Kidney epithelial cell (primary cell): ENCODE measurements around the gene SNAPC3. TPM values are rescaled to one million over a fixed set of nuclear protein-coding genes. Genes with fewer than 3 reads are reported as not detected.

Source experiments
- DNase-seq: peaks from one replicate; pipeline ENCODE4 v3.0.0-alpha.2; 2010; ENCODE audit warnings: low read depth
- H3K27me3 ChIP-seq: 2 replicates; pipeline ENCODE4 v1.6.0; 2011; ENCODE audit warnings: low read length; ENCODE audit not compliant: control insufficient read depth, insufficient read depth
- H3K36me3 ChIP-seq: 2 replicates; pipeline ENCODE4 v1.5.1; 2011; ENCODE audit warnings: low read length; ENCODE audit not compliant: control insufficient read depth, insufficient read depth
- H3K4me3 ChIP-seq: 2 replicates; pipeline ENCODE4 v1.5.1; 2011; ENCODE audit warnings: low read depth, mild to moderate bottlenecking, control low read depth, low read length
- total RNA-seq: library from RNA; depleted of rRNA; stranded (reverse); fragments of >200 nt; gene quantifications from 2 replicates; pipeline ENCODE4 v1.2.3, GENCODE V29; 2015
- TF ChIP-seq, protein P1 (sequence below): IDR thresholded peaks from 2 replicates; pipeline ENCODE4 v1.5.1; 2011; ENCODE audit warnings: mild to moderate bottlenecking, moderate library complexity, low read length, control low read depth, inconsistent platforms; ENCODE audit not compliant: insufficient read depth, poor library complexity, severe bottlenecking

Gene SNAPC3
- total RNA-seq, 1 donor from 2014 or later: 23.2 TPM

DNA sequence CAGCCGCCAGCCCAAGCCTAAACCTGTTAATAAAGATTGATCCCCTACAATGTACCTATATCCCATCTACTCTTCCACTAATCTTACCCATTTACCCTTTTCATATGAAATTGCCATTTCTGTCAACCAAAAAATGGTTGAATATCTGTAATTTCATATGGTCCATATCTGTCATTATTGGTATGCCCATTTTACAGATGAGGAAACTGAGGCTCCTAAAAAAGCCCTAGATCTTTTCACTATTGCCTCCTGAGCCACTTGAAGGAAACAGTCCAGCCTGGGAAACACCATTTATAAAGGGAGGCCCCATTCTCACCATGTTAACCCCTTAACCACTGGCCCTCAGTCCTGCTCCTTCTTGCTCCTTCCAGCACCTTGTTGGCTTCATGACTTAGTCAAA, 41.2 kb upstream of the SNAPC3 start:
- TF ChIP-seq, protein P1, sequence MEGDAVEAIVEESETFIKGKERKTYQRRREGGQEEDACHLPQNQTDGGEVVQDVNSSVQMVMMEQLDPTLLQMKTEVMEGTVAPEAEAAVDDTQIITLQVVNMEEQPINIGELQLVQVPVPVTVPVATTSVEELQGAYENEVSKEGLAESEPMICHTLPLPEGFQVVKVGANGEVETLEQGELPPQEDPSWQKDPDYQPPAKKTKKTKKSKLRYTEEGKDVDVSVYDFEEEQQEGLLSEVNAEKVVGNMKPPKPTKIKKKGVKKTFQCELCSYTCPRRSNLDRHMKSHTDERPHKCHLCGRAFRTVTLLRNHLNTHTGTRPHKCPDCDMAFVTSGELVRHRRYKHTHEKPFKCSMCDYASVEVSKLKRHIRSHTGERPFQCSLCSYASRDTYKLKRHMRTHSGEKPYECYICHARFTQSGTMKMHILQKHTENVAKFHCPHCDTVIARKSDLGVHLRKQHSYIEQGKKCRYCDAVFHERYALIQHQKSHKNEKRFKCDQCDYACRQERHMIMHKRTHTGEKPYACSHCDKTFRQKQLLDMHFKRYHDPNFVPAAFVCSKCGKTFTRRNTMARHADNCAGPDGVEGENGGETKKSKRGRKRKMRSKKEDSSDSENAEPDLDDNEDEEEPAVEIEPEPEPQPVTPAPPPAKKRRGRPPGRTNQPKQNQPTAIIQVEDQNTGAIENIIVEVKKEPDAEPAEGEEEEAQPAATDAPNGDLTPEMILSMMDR: no peak
- DNase-seq: no peak
- no peaks in the 10 kb centered on the region for H3K27me3 ChIP-seq
- H3K36me3 ChIP-seq: no peaks in the 10 kb centered on the region
- no peak overlapping the region for H3K4me3 ChIP-seq

DNA sequence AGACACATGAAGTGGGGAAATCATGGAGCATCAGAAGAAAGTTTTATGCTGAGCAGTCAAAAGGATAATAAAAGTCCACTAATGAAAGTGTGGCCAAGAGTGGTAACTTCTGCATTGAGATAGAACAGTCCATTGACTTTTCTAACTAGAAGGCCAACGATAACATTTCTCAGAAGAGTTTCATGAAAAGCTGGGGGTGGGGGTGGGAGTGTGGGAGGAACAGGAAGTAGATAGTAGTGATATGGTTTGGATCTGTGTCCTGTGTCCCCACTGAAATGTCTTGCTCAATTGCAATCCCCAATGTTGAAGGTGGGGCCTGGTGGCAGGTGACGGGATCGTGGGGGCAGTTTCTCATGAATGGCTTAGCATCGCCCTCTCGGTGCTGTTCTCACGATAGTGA, 36.2 kb upstream of the SNAPC3 start:
- H3K27me3 ChIP-seq: no peaks in the 10 kb centered on the region
- DNase-seq: no peak
- H3K4me3 ChIP-seq: no peak overlapping the region
- TF ChIP-seq, protein P1: no peak
- no peaks in the 10 kb centered on the region for H3K36me3 ChIP-seq

DNA sequence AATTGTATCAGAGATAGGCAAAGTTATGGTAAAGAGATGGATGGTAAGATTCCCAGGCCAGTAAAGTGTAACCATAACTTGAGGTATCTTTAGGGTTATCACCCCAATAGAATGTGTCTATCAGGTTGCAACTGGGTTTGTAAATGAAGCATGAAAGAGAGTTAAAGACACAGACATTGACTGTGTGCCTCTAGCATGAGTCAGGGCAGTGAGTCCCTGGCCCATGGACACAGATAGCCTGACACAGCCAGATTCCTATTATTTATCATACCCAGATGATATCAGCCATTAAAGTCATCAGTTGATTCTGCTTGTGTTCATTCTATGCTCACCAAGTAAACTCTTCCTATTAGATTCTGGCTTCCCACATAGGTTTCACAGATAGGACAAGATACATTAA, 33.5 kb upstream of the SNAPC3 start:
- Histone ChIP-seq H3K36me3 (no peaks in the 10 kb centered on the region), H3K27me3 (no peaks in the 10 kb centered on the region), H3K4me3 (no peak overlapping the region)
- TF ChIP-seq, protein P1: no peak
- no peak for DNase-seq

DNA sequence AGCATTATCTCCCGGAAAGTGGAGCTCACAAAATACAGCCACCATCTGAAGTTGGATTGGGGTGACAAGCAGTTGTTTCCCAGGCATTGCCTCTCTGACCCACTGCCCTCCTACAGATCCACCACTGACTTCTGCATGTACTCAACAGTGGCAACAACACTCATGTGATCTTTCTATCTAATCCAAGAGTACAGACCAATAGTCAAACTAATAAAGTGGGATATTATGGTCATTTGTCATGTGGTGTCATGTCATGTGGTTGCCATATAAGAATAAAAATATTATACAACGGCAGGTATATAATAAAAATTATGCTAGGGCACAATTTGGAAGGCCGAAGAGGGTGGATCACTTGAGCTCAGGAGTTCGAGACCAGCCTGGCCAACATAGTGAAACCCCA, 33.0 kb upstream of the SNAPC3 start:
- TF ChIP-seq, protein P1: no peak
- Histone ChIP-seq H3K4me3 (no peak overlapping the region), H3K36me3 (no peaks in the 10 kb centered on the region), H3K27me3 (no peaks in the 10 kb centered on the region)
- no peak for DNase-seq

DNA sequence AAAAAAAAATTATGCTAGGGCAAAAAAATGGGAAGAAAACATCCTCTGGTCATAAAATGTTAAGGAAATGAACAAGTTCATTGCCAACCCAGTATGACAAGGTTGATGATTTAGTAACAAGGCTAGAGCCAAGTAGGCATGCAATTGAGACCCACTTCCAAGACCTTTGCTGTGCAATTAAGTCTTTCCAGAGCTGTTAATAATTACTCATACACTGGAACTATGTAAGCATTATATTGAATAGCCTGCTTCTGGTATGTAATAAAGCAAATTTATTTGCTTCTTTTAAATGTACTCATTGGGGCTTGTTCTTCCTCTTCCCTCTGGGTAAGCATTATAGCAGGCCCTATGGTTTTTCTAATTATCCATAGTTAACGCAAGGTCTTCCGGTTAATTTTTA, 32.5 kb upstream of the SNAPC3 start:
- Histone ChIP-seq H3K4me3 (no peak overlapping the region), H3K36me3 (no peaks in the 10 kb centered on the region), H3K27me3 (no peaks in the 10 kb centered on the region)
- TF ChIP-seq, protein P1: no peak
- DNase-seq: no peak

DNA sequence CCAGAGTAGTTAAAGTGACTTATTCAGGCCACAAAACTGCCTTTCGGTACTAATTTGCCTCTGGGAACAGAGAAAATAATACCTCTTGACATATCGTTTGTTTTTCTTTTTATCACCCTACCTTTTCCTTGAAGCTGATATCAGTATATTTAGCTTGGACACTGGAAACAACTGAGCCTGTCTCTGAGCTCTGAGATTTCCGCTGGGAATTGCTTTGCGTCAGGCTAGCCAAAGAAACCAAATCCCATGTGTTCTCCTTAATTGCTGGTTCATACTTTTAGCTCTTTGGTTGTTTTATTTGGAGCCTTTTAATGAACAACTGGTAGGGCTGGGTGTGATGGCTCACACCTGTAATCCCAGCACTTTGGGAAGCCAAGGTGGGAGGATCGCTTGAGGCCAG, 30.3 kb upstream of the SNAPC3 start:
- no peaks in the 10 kb centered on the region for H3K27me3 ChIP-seq
- H3K36me3 ChIP-seq: no peaks in the 10 kb centered on the region
- H3K4me3 ChIP-seq: no peak overlapping the region
- TF ChIP-seq, protein P1: no peak
- DNase-seq: no peak
